Measurements from ENCODE around the gene GPR39.
"Not testable (repeated sequence)": the region's sequence is repeated elsewhere in the genome, so short reads cannot be mapped to it uniquely, and the experiment has no call there.

GPR39 gene

GRCh38 chr2:132416723-132417395, at the start of gene GPR39:
Gene GPR39, plus strand, starts transcription at chr2:132416805.
- DNase-seq (ENCODE audit: low spot score), result no peak

GRCh38 chr2:132368191-132368590, 48.4 kb upstream of the GPR39 start:
- no peak for DNase-seq (ENCODE audit: low spot score)

GRCh38 chr2:132372276-132372675, 44.3 kb upstream of the GPR39 start:
- no peak for DNase-seq (ENCODE audit: low spot score)

GRCh38 chr2:132373391-132374135, 43.0 kb upstream of the GPR39 start:
- DNase-seq (ENCODE audit: low spot score), result no peak

- DNase-seq (ENCODE audit: low spot score), result no peak
Observed at GRCh38 chr2:132374151-132374550, 42.5 kb upstream of the GPR39 start.

GRCh38 chr2:132374551-132374950, 42.1 kb upstream of the GPR39 start:
- DNase-seq (ENCODE audit: low spot score), result peak; percentile 41

GRCh38 chr2:132374961-132375360, 41.6 kb upstream of the GPR39 start:
- DNase-seq (ENCODE audit: low spot score), result no peak

GRCh38 chr2:132381376-132381775, 35.2 kb upstream of the GPR39 start:
- no peak for DNase-seq (ENCODE audit: low spot score)

- no peak for DNase-seq (ENCODE audit: low spot score)
Observed at GRCh38 chr2:132383956-132384355, 32.6 kb upstream of the GPR39 start.

- DNase-seq (ENCODE audit: low spot score), result no peak
Observed at GRCh38 chr2:132384491-132385151, 32.0 kb upstream of the GPR39 start.

- DNase-seq (ENCODE audit: low spot score), result no peak
Observed at GRCh38 chr2:132387126-132387525, 29.5 kb upstream of the GPR39 start.

- no peak for DNase-seq (ENCODE audit: low spot score)
Observed at GRCh38 chr2:132390076-132390475, 26.5 kb upstream of the GPR39 start.

GRCh38 chr2:132391378-132391777, 25.2 kb upstream of the GPR39 start:
- DNase-seq (ENCODE audit: low spot score), result no peak

- no peak for DNase-seq (ENCODE audit: low spot score)
Observed at GRCh38 chr2:132392221-132392620, 24.4 kb upstream of the GPR39 start.

- DNase-seq (ENCODE audit: low spot score), result no peak
Observed at GRCh38 chr2:132392879-132393278, 23.7 kb upstream of the GPR39 start.

GRCh38 chr2:132397042-132397441, 19.6 kb upstream of the GPR39 start:
- not testable (repeated sequence) for DNase-seq (ENCODE audit: low spot score)

- DNase-seq (ENCODE audit: low spot score), result peak; percentile 15
Observed at GRCh38 chr2:132400169-132400900, 16.3 kb upstream of the GPR39 start.

- DNase-seq (ENCODE audit: low spot score), result no peak
Observed at GRCh38 chr2:132400901-132401240, 15.7 kb upstream of the GPR39 start.

- no peak for DNase-seq (ENCODE audit: low spot score)
Observed at GRCh38 chr2:132401326-132401725, 15.3 kb upstream of the GPR39 start.

- DNase-seq (ENCODE audit: low spot score), result no peak
Observed at GRCh38 chr2:132403146-132403545, 13.5 kb upstream of the GPR39 start.

- DNase-seq (ENCODE audit: low spot score), result no peak
Observed at GRCh38 chr2:132404056-132404455, 12.5 kb upstream of the GPR39 start.

GRCh38 chr2:132407784-132408183, 8.8 kb upstream of the GPR39 start:
- no peak for DNase-seq (ENCODE audit: low spot score)

GRCh38 chr2:132412021-132412420, 4.6 kb upstream of the GPR39 start:
- DNase-seq (ENCODE audit: low spot score), result no peak
